Measurements from ENCODE around the gene HOXC13. TPM values are rescaled to one million over a fixed set of nuclear protein-coding genes. Genes with fewer than 3 reads are reported as not detected.
A peak's percentile ranks its signal among the peaks of the same experiment; 100 is the strongest.

HOXC13 gene
- total RNA-seq, 1 donor from 2014 or later = 0.52 TPM

DNA sequence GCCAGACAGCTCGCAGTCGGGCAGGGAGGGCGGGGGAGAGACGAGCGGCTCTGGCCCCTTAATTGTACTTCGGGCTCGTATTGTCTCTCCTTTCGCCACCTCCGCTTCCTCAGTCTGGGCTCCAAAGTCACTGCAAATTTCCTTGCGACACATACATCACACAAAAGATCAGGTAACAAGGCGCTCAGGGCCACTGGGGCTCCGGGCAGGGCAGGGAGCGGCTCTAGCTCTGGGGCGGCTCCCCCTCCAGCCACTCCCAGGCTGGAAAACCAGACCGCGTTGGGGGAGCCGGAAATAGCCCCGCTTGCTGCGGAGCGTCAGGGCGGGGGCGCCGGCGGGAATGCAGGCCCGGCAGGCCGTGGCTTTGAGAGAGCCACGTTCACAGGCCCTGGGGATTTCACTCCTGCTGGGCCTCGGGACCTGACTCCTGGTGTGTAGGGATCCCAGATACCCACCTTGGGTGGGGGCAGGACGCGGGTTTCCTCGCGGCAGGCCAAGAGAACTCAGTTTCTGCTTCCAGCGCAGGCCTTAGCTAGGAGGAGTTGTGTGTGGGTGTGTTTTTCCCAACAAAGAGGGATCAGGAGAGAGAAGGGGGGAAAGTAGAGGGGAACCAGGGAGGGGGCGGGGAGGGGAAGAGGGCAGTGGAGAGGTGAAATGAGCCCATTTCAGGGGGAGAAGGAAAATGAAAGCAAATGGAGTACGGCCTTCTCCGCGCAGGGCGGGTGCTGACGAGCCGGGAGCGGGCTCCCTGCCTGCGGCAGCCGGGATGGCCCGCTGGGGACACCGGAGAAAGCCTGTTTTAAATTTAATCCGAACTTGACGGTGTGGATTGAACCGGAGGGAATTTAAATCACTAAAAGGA, 57.0 kb downstream of the HOXC13 start:
- peak; percentile 75 for ATAC-seq

Other genes with a start within 250 kb of the HOXC13 start
- gene CALCOCO1, start 211.4 kb upstream of the HOXC13 start, total RNA-seq = 34.6 TPM
- gene CISTR, start 186.9 kb upstream of the HOXC13 start, total RNA-seq = not detected
- gene HOXC12, start 16.1 kb downstream of the HOXC13 start, total RNA-seq = not detected
- 0.08 TPM for gene HOXC11, start 34.3 kb downstream of the HOXC13 start, total RNA-seq
- gene HOTAIR, start 36.1 kb downstream of the HOXC13 start, total RNA-seq = not detected
- 0.64 TPM for gene HOXC10, start 46.3 kb downstream of the HOXC13 start, total RNA-seq
- gene HOXC9, start 61.3 kb downstream of the HOXC13 start, total RNA-seq = 1.2 TPM
- 0.48 TPM for gene HOXC8, start 70.2 kb downstream of the HOXC13 start, total RNA-seq
- gene HOXC6, start 89.6 kb downstream of the HOXC13 start, total RNA-seq = 1.6 TPM
- gene HOXC5, start 94.2 kb downstream of the HOXC13 start, total RNA-seq = 0.60 TPM
- 5.1 TPM for gene HOXC4, start 115.0 kb downstream of the HOXC13 start, total RNA-seq

Data from esophagus mucosa (tissue), 1 donor.